SU-DHL-6 (cell line): ENCODE measurements around the gene GNL2.

Source experiments
- EZH2phosphoT487 ChIP-seq: fragments of 200-600 bp; sonication (generic), shearing (Covaris generic); conservative IDR thresholded peaks from 2 replicates; pipeline ENCODE4 v1.6.1; 2018; ENCODE audit warnings: mild to moderate bottlenecking, antibody characterized with exemption, low read length, moderate library complexity, mixed read lengths
- TF ChIP-seq, protein P1 (sequence below): fragments of 200-600 bp; sonication (generic); IDR thresholded peaks from one replicate; pipeline ENCODE4 v1.5.1; 2017; ENCODE audit warnings: antibody characterized with exemption, mild to moderate bottlenecking, low read length, moderate library complexity; ENCODE audit not compliant: insufficient read depth, poor library complexity, severe bottlenecking

DNA sequence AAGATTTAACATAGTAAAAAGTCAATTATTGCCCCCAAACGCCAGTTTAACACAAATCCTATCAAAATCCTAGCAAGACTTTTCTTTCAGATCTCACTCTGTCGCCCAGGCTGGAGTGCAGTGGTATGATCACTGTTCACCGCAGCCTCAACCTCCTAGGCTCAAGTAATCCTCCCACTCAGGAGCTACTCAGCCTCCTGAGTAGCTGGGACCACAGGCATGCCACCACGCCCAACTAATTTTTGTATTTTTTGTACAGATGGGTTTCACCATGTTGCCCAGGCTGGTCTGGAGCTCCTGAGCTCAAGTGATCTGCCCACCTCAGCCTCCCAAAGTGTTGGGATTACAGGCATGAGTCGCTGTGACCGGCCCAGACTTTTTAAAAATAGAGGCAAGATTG lies 46.4 kb downstream of the GNL2 start:
- TF ChIP-seq, protein P1, sequence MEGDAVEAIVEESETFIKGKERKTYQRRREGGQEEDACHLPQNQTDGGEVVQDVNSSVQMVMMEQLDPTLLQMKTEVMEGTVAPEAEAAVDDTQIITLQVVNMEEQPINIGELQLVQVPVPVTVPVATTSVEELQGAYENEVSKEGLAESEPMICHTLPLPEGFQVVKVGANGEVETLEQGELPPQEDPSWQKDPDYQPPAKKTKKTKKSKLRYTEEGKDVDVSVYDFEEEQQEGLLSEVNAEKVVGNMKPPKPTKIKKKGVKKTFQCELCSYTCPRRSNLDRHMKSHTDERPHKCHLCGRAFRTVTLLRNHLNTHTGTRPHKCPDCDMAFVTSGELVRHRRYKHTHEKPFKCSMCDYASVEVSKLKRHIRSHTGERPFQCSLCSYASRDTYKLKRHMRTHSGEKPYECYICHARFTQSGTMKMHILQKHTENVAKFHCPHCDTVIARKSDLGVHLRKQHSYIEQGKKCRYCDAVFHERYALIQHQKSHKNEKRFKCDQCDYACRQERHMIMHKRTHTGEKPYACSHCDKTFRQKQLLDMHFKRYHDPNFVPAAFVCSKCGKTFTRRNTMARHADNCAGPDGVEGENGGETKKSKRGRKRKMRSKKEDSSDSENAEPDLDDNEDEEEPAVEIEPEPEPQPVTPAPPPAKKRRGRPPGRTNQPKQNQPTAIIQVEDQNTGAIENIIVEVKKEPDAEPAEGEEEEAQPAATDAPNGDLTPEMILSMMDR: no peak
- TF ChIP-seq EZH2phosphoT487: no peak
